GM12872 (cell line): ENCODE results near the gene SLIT1.

Experiments
- CTCF ChIP-seq: IDR thresholded peaks from 3 replicates; pipeline ENCODE4 v1.5.1; 2011; ENCODE audit warnings: low read depth, mild to moderate bottlenecking, low read length, moderate library complexity; ENCODE audit not compliant: insufficient read depth

Gene SLIT1

GRCh38 chr10:97179311-97179710 lies 6.4 kb downstream of the SLIT1 start:
- TF ChIP-seq CTCF = no peak

- no peak for TF ChIP-seq CTCF
Observed at GRCh38 chr10:97178074-97178473, 7.7 kb downstream of the SLIT1 start.

GRCh38 chr10:97176226-97176625 lies 9.5 kb downstream of the SLIT1 start:
- no peak for TF ChIP-seq CTCF

GRCh38 chr10:97175586-97175985 lies 10.2 kb downstream of the SLIT1 start:
- TF ChIP-seq CTCF = no peak

- TF ChIP-seq CTCF = no peak
Observed at GRCh38 chr10:97174941-97175340, 10.8 kb downstream of the SLIT1 start.

GRCh38 chr10:97174276-97174775 lies 11.4 kb downstream of the SLIT1 start:
- TF ChIP-seq CTCF = no peak

- TF ChIP-seq CTCF = no peak
Observed at GRCh38 chr10:97173036-97173435, 12.7 kb downstream of the SLIT1 start.

- no peak for TF ChIP-seq CTCF
Observed at GRCh38 chr10:97171001-97171400, 14.8 kb downstream of the SLIT1 start.
